Activated B cell treated with CpG ODN at 0.5 μM for 24 hours (primary cell): ENCODE data around the gene DBH. TPM values are rescaled to one million over a fixed set of nuclear protein-coding genes. Genes with fewer than 3 reads are reported as not detected.

Experiments
- ATAC-seq: fragments of 200-7000 bp; cut with Tn5 transposase; one replicate; pipeline ENCODE4 v1.10.0; 2021; ENCODE audit warnings: low read depth, mild to moderate bottlenecking, moderate library complexity
- CTCF ChIA-PET: fragments of 350-600 bp; sonication (Branson Sonifier 250); formaldehyde crosslinking; loops from one replicate; lab custom pipeline; 2021; ENCODE audit warnings: antibody characterized with exemption; lab: Charles Lee
- POLR2A ChIA-PET: fragments of 350-600 bp; sonication (Branson Sonifier 250); formaldehyde crosslinking; loops from one replicate; lab custom pipeline; 2021; ENCODE audit warnings: antibody characterized with exemption; lab: Charles Lee
- DNase-seq: peaks from one replicate; pipeline ENCODE4 v3.0.0; 2022
- H3K27ac Mint-ChIP-seq: one replicate; pipeline ENCODE4 v1.8.0; 2020; ENCODE audit warnings: mixed read lengths
- H3K27me3 Mint-ChIP-seq: one replicate; pipeline ENCODE4 v1.8.0; 2021; ENCODE audit warnings: mixed read lengths
- H3K36me3 Mint-ChIP-seq: one replicate; pipeline ENCODE4 v1.8.0; 2021; ENCODE audit warnings: low read depth, mixed read lengths
- H3K4me1 Mint-ChIP-seq: one replicate; pipeline ENCODE4 v1.8.0; 2021; ENCODE audit warnings: mixed read lengths
- H3K4me3 Mint-ChIP-seq: one replicate; pipeline ENCODE4 v1.8.0; 2020; ENCODE audit warnings: mild to moderate bottlenecking, mixed read lengths
- H3K9me3 Mint-ChIP-seq: one replicate; pipeline ENCODE4 v1.8.0; 2020; ENCODE audit warnings: mixed read lengths
- intact Hi-C: fragments of 100-400 bp; cut with micrococcal nuclease; formaldehyde crosslinking; loops from one replicate; pipeline ENCODE4 v1.15.1; 2024
- total RNA-seq: library from RNA; stranded (reverse); gene quantifications from 2 replicates; pipeline ENCODE4 v1.2.3, GENCODE V29; 2022
- TF ChIP-seq, protein P1 (sequence below): fragments of 200-600 bp; IDR thresholded peaks from one replicate; pipeline ENCODE4 v1.8.0; 2022; ENCODE audit warnings: antibody characterized with exemption, mild to moderate bottlenecking

Gene DBH
- total RNA-seq, 1 donor from 2014 or later = not detected

DNA sequence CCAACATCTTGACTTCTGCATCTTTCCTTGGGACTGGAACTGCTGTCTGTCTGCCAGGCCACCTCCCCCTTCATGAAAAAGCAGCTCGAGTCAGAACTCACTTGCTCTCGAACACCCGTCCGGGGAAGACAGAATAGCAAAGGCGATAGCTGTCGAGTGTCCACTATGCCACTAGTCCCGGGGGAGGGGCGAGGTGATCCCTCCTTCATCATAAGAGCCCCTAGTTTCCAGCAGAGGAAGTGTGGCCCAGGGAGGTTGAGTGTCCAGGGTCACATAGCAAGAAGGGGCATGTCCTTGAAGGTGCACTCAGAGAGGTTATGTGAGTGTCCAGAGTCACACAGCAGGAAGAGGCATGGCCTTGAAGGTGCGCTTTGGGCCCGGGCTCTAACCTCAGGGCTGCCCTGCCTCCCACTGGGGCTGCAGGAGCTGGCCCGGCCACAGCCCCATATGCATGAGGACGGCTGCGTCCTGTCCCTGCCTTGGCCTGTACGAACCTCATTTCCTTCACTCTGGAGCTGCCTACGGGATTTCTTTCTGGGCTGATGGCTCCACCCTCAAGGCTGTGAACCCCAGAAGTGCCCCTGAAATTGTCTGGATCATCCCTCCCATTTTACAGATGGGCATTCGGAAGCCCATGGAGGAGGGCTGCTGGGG, 6.7 kb downstream of the DBH start:
- ATAC-seq (no peak), DNase-seq (no peak)
- TF ChIP-seq, protein P1, sequence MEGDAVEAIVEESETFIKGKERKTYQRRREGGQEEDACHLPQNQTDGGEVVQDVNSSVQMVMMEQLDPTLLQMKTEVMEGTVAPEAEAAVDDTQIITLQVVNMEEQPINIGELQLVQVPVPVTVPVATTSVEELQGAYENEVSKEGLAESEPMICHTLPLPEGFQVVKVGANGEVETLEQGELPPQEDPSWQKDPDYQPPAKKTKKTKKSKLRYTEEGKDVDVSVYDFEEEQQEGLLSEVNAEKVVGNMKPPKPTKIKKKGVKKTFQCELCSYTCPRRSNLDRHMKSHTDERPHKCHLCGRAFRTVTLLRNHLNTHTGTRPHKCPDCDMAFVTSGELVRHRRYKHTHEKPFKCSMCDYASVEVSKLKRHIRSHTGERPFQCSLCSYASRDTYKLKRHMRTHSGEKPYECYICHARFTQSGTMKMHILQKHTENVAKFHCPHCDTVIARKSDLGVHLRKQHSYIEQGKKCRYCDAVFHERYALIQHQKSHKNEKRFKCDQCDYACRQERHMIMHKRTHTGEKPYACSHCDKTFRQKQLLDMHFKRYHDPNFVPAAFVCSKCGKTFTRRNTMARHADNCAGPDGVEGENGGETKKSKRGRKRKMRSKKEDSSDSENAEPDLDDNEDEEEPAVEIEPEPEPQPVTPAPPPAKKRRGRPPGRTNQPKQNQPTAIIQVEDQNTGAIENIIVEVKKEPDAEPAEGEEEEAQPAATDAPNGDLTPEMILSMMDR = no peak
- Mint-ChIP-seq H3K4me1 (no peaks in the 10 kb centered on the region), H3K36me3 (no peaks in the 10 kb centered on the region), H3K27me3 (peaks cover 14% of the 10 kb centered on the region), H3K9me3 (no peaks in the 10 kb centered on the region), H3K27ac (no peak overlapping the region), H3K4me3 (no peak overlapping the region)
- intact Hi-C loops = no loop called here
- ChIA-PET POLR2A (no interaction called here), CTCF (no interaction called here)

DNA sequence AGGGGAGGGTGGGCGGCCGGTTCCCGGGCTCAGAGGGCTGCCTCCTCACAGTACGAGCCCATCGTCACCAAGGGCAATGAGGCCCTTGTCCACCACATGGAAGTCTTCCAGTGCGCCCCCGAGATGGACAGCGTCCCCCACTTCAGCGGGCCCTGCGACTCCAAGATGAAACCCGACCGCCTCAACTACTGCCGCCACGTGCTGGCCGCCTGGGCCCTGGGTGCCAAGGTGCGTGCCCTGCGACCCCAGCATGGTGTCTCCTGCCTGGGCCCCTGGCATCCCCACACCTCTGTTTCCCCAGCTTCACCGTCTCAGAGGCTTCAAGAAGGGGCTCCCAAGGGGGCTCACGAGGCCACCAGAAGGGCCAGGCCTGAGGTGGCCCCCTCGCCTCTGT, 7.2 kb downstream of the DBH start:
- DNase-seq (no peak), ATAC-seq (no peak)
- ChIA-PET POLR2A (no interaction called here), CTCF (no interaction called here)
- H3K4me1 Mint-ChIP-seq = no peaks in the 10 kb centered on the region
- H3K27ac Mint-ChIP-seq = no peak overlapping the region
- H3K36me3 Mint-ChIP-seq = no peaks in the 10 kb centered on the region
- no peaks in the 10 kb centered on the region for H3K9me3 Mint-ChIP-seq
- H3K4me3 Mint-ChIP-seq = no peak overlapping the region
- TF ChIP-seq, protein P1 = no peak
- peaks cover 14% of the 10 kb centered on the region for H3K27me3 Mint-ChIP-seq
- intact Hi-C loops = no loop called here

GRCh38 chr9:133643978-133644760, 8.0 kb downstream of the DBH start:
- TF ChIP-seq, protein P1 = no peak
- ChIA-PET CTCF (no interaction called here), POLR2A (no interaction called here)
- Mint-ChIP-seq H3K9me3 (no peaks in the 10 kb centered on the region), H3K4me3 (no peak overlapping the region), H3K36me3 (no peaks in the 10 kb centered on the region), H3K27me3 (peaks cover 14% of the 10 kb centered on the region), H3K4me1 (no peaks in the 10 kb centered on the region), H3K27ac (no peak overlapping the region)
- ATAC-seq = no peak
- intact Hi-C loops = no loop called here
- DNase-seq = no peak

DNA sequence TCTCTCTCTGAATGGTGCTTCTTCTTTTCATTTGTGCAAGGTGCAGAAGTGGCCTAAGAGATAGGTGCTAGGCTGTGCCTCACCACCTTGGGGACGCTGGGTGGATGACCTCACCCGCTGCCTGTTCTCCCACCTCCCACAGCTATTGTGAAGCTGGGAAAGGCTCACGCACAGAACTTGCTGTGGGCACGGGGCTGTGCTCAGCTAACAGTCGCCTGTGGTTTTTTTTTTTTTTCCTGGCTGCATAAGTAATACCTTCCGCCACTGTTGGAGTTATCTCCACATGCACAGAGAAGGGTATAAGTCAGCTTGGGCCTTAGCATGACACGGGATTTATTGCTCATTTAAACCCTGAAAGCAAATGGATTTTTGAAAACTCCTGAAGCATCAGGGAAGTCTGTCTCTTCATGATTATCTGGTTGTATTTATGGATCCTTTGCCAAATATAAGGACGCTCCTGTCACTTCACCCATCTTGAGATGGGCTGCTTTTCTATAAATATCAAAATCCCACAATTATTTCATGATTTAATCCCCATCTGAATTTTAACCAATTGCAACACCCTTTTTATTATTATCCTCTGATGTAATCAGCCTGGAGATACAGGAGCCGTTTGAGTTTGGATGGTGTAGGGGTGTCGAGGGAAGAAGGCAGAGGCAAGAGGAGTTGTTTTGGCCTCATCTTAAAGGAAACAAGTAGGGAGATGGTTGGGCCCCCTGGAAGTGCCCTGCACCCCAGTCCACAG, 9.0 kb downstream of the DBH start:
- TF ChIP-seq, protein P1 = no peak

GRCh38 chr9:133647148-133647547, 11.0 kb downstream of the DBH start:
- Mint-ChIP-seq H3K27ac (no peak overlapping the region), H3K4me3 (no peak overlapping the region), H3K27me3 (peaks cover 9% of the 10 kb centered on the region), H3K36me3 (no peaks in the 10 kb centered on the region), H3K9me3 (no peaks in the 10 kb centered on the region), H3K4me1 (no peaks in the 10 kb centered on the region)
- TF ChIP-seq, protein P1 = no peak
- intact Hi-C loops = no loop called here
- ChIA-PET CTCF (no interaction called here), POLR2A (no interaction called here)
- ATAC-seq (no peak), DNase-seq (no peak)

More for the DNA sequence above, 9.0 kb downstream of the DBH start:
- Mint-ChIP-seq H3K4me1 (no peaks in the 10 kb centered on the region), H3K27ac (no peak overlapping the region), H3K36me3 (no peaks in the 10 kb centered on the region), H3K9me3 (no peaks in the 10 kb centered on the region), H3K4me3 (no peak overlapping the region), H3K27me3 (peaks cover 14% of the 10 kb centered on the region)
- ChIA-PET CTCF (no interaction called here), POLR2A (no interaction called here)
- DNase-seq = no peak
- intact Hi-C loops = no loop called here
- ATAC-seq = no peak
